Astrocyte (in vitro differentiated cells and primary cell): ENCODE data around the gene UBAC2. TPM values are rescaled to one million over a fixed set of nuclear protein-coding genes. Genes with fewer than 3 reads are reported as not detected.

Source experiments
- DNase-seq: peaks from one replicate; pipeline ENCODE4 v3.0.0-alpha.2; 2010; ENCODE audit warnings: low read depth
- FAIRE-seq: peaks from 2 replicates; lab custom pipeline; 2011; peaks lifted over from hg19 to GRCh38; lab: Jason Lieb, UNC
- H2AFZ ChIP-seq: 2 replicates; pipeline ENCODE4 v1.6.0; 2012; ENCODE audit warnings: low read depth, low read length, inconsistent platforms
- H3K27ac ChIP-seq: 2 replicates; pipeline ENCODE4 v1.5.1; 2011; ENCODE audit warnings: low read depth, low read length, inconsistent platforms
- H3K27me3 ChIP-seq: 2 replicates; pipeline ENCODE4 v1.6.0; 2011; ENCODE audit warnings: low read length, inconsistent platforms; ENCODE audit not compliant: insufficient read depth
- H3K36me3 ChIP-seq: 2 replicates; pipeline ENCODE4 v1.5.1; 2011; ENCODE audit warnings: low read length, inconsistent platforms; ENCODE audit not compliant: insufficient read depth
- H3K4me1 ChIP-seq: 2 replicates; pipeline ENCODE4 v1.5.1; 2011; ENCODE audit warnings: low read length, inconsistent platforms; ENCODE audit not compliant: insufficient read depth
- H3K4me2 ChIP-seq: 2 replicates; pipeline ENCODE4 v1.6.0; 2012; ENCODE audit warnings: low read length, inconsistent platforms
- H3K4me3 ChIP-seq: 2 replicates; pipeline ENCODE4 v1.5.1; 2011; ENCODE audit warnings: low read depth, mild to moderate bottlenecking, low read length, inconsistent platforms; ENCODE audit not compliant: insufficient read depth
- H3K79me2 ChIP-seq: 2 replicates; pipeline ENCODE4 v1.6.0; 2012; ENCODE audit warnings: mild to moderate bottlenecking, low read length, inconsistent platforms; ENCODE audit not compliant: insufficient read depth
- H3K9ac ChIP-seq: 2 replicates; pipeline ENCODE4 v1.6.0; 2012; ENCODE audit warnings: mild to moderate bottlenecking, low read length, inconsistent platforms
- H3K9me3 ChIP-seq: 2 replicates; pipeline ENCODE4 v1.5.1; 2012; ENCODE audit warnings: low read depth, mild to moderate bottlenecking, low read length, inconsistent platforms; ENCODE audit not compliant: insufficient read depth
- H4K20me1 ChIP-seq: 2 replicates; pipeline ENCODE4 v1.6.0; 2012; ENCODE audit warnings: low read length, inconsistent platforms; ENCODE audit not compliant: insufficient read depth
- H3K27ac Mint-ChIP-seq: one replicate; pipeline ENCODE4 v1.8.0; 2021; ENCODE audit warnings: mild to moderate bottlenecking, mixed read lengths; ENCODE audit not compliant: unreplicated experiment
- H3K27me3 Mint-ChIP-seq: one replicate; pipeline ENCODE4 v1.8.0; 2021; ENCODE audit warnings: low read depth, mixed read lengths; ENCODE audit not compliant: unreplicated experiment
- H3K36me3 Mint-ChIP-seq: one replicate; pipeline ENCODE4 v1.8.0; 2021; ENCODE audit warnings: low read depth, mixed read lengths; ENCODE audit not compliant: unreplicated experiment
- H3K4me1 Mint-ChIP-seq: one replicate; pipeline ENCODE4 v1.8.0; 2021; ENCODE audit warnings: low read depth, mixed read lengths; ENCODE audit not compliant: unreplicated experiment
- H3K4me3 Mint-ChIP-seq: one replicate; pipeline ENCODE4 v1.8.0; 2021; ENCODE audit warnings: mild to moderate bottlenecking, moderate library complexity, mixed read lengths; ENCODE audit not compliant: unreplicated experiment
- H3K9me3 Mint-ChIP-seq: one replicate; pipeline ENCODE4 v1.8.0; 2021; ENCODE audit warnings: mild to moderate bottlenecking, mixed read lengths; ENCODE audit not compliant: unreplicated experiment
- CTCF ChIP-seq: IDR thresholded peaks from 2 replicates; pipeline ENCODE4 v1.5.1; 2011; ENCODE audit warnings: low read depth, mild to moderate bottlenecking, inconsistent platforms, low read length, moderate library complexity; ENCODE audit not compliant: insufficient read depth
- EZH2 ChIP-seq: IDR thresholded peaks from 2 replicates; pipeline ENCODE4 v1.6.1; 2012; ENCODE audit warnings: mild to moderate bottlenecking, low read length, inconsistent platforms; ENCODE audit not compliant: insufficient read depth
- total RNA-seq: library from RNA; stranded (reverse); gene quantifications from 2 replicates; pipeline ENCODE4 v1.2.1, GENCODE V29; 2021

UBAC2 gene
- total RNA-seq, 1 donor from 2014 or later, result 61.0 TPM

- H3K27ac ChIP-seq, result no peak overlapping the region
- FAIRE-seq (no peak), DNase-seq (no peak)
- Mint-ChIP-seq H3K9me3 (no peaks in the 10 kb centered on the region), H3K27me3 (no peaks in the 10 kb centered on the region), H3K4me1 (peaks cover 15% of the 10 kb centered on the region), H3K36me3 (peaks cover 4% of the 10 kb centered on the region), H3K27ac (no peak overlapping the region), H3K4me3 (no peak overlapping the region)
- peaks cover 95% of the 10 kb centered on the region for H3K79me2 ChIP-seq
- no peak overlapping the region for H3K9ac ChIP-seq
- peaks cover 61% of the 10 kb centered on the region for H4K20me1 ChIP-seq
- no peak overlapping the region for H2AFZ ChIP-seq
- H3K36me3 ChIP-seq, result peaks cover 2% of the 10 kb centered on the region
- no peak for TF ChIP-seq EZH2
- no peak for TF ChIP-seq CTCF
- H3K9me3 ChIP-seq, result no peaks in the 10 kb centered on the region
- peaks cover 6% of the 10 kb centered on the region for H3K4me1 ChIP-seq
- H3K27me3 ChIP-seq, result no peaks in the 10 kb centered on the region
- no peak overlapping the region for H3K4me3 ChIP-seq
- H3K4me2 ChIP-seq, result no peak overlapping the region
Observed at GRCh38 chr13:99218969-99219368, 18.3 kb downstream of the UBAC2 start.

GRCh38 chr13:99220199-99220935 lies 19.7 kb downstream of the UBAC2 start:
- peaks cover 6% of the 10 kb centered on the region for H3K4me1 ChIP-seq
- FAIRE-seq (no peak), DNase-seq (no peak)
- TF ChIP-seq CTCF (no peak), EZH2 (no peak)
- H3K27me3 ChIP-seq, result no peaks in the 10 kb centered on the region
- no peak overlapping the region for H3K27ac Mint-ChIP-seq
- H3K4me1 Mint-ChIP-seq, result peaks cover 15% of the 10 kb centered on the region
- H3K9ac ChIP-seq, result no peak overlapping the region
- peaks cover 2% of the 10 kb centered on the region for H3K36me3 ChIP-seq
- H3K4me3 Mint-ChIP-seq, result no peak overlapping the region
- no peaks in the 10 kb centered on the region for H3K9me3 ChIP-seq
- H4K20me1 ChIP-seq, result peaks cover 52% of the 10 kb centered on the region
- H3K27me3 Mint-ChIP-seq, result no peaks in the 10 kb centered on the region
- H3K4me3 ChIP-seq, result no peak overlapping the region
- peaks cover 4% of the 10 kb centered on the region for H3K36me3 Mint-ChIP-seq
- H2AFZ ChIP-seq, result no peak overlapping the region
- no peak overlapping the region for H3K27ac ChIP-seq
- peaks cover 97% of the 10 kb centered on the region for H3K79me2 ChIP-seq
- H3K9me3 Mint-ChIP-seq, result no peaks in the 10 kb centered on the region
- no peak overlapping the region for H3K4me2 ChIP-seq
